ENCODE data around the gene CYP4F22. TPM values are rescaled to one million over a fixed set of nuclear protein-coding genes. Genes with fewer than 3 reads are reported as not detected.

CYP4F22 gene
- total RNA-seq, 1 experiment from 2014 or later: 4.9 TPM

DNA sequence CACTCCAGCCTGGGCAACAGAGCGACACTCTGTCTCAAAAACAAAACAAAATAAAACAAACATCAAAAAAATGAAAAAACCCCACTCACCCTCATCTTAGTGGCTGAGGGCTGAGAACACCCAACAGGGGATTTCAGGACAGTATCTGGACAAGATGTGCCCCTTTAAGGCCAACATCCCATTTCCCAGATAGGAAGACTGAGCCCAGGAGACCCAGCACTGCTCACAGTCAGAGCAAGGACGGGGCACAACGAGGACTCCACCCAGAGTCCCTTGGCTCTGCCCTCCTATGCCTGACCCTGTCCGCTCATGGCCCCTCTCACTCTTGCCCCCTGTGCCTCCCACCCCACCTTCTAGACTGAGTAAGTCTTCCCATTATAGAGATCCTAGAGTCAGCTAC, 53.8 kb downstream of the CYP4F22 start:
- BruUV-seq (replicated peaks): no TSS peak
- intact Hi-C loops (cut with micrococcal nuclease): no loop called here
- ChIA-PET RAD21 (ENCODE audit: low non-redundant PET in 1 of 2, low total read pairs in 2 of 2, uncharacterized antibody in 2 of 2, unreplicated experiment in 2 of 2) (no interaction called here), POLR2A (interaction anchor here (0.6 kb wide), 1 partner anchor 430 kb away, joined by 6 read pairs; no protein-coding TSS in a partner anchor), CTCF (no interaction called here)
- H3K4me1 ChIP-seq (ENCODE audit: control insufficient read depth in 1 of 2, insufficient read depth in 2 of 2, low read length in 2 of 2): peaks cover 22 to 25% of the 10 kb centered on the region in 2 experiments
- H3K9me3 ChIP-seq (ENCODE audit: control insufficient read depth in 1 of 2, insufficient read depth in 1 of 2, low read depth in 1 of 2, low read length in 2 of 2): no peaks in the 10 kb centered on the region
- H3K27ac ChIP-seq (ENCODE audit: low read depth, low read length): no peak overlapping the region
- no peaks in the 10 kb centered on the region for H3K79me2 ChIP-seq (ENCODE audit: insufficient read depth, low read length)
- no peaks in the 10 kb centered on the region for H4K20me1 ChIP-seq (ENCODE audit: insufficient read depth)
- no peak overlapping the region for H3K9ac ChIP-seq (ENCODE audit: low read length)
- no peak overlapping the region for H3K4me3 ChIP-seq (replicated peaks in 1 of 2; ENCODE audit: low read depth in 1 of 2, low read length in 2 of 2)
- H3K36me3 ChIP-seq (ENCODE audit: control insufficient read depth in 1 of 2, insufficient read depth in 2 of 2, low read length in 2 of 2): no peaks in the 10 kb centered on the region
- DNase-seq (ENCODE audit: low read depth, low spot score): no peak
- no peak for TF ChIP-seq SRF (IDR thresholded peaks at IDR 0.05; ENCODE audit: low read depth)
- H3K4me2 ChIP-seq (ENCODE audit: low read length): peak overlapping the region; percentile 38; the same call in 1 of the 2 replicates
- ATAC-seq: no peak
- H3K27me3 ChIP-seq (ENCODE audit: insufficient read depth, low read length): peaks cover 8% of the 10 kb centered on the region; the same call in 1 of the 2 replicates
- no peak overlapping the region for H2AFZ ChIP-seq (ENCODE audit: low read depth, low read length, poor library complexity, severe bottlenecking)
- H3K9me2 ChIP-seq (ENCODE audit: insufficient read depth): no peaks in the 10 kb centered on the region

DNA sequence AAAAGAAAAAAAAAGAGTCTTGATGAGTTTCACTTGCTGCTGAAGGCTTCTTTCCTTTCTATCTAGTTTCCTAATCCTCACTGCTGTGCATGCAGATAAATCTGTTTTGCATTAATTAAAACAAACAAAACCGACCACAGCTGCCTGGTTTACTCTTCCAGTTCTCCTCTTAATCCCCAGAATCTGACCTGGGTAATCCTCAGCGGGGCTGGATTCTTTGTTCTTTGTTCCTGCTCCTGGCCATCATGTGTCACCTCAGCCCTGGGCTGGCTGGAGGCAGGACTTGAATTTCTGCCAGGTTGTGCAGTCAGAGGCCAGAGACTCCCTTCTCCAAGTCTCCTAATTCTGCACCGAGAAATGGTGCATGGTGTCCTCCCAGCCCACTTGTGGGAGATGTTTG, 54.5 kb downstream of the CYP4F22 start:
- peak overlapping the region; percentile 38 for H3K4me2 ChIP-seq (ENCODE audit: low read length)
- ChIA-PET POLR2A (no interaction called here), CTCF (no interaction called here), RAD21 (ENCODE audit: low non-redundant PET in 1 of 2, low total read pairs in 2 of 2, uncharacterized antibody in 2 of 2, unreplicated experiment in 2 of 2) (no interaction called here)
- H3K79me2 ChIP-seq (ENCODE audit: insufficient read depth, low read length): no peaks in the 10 kb centered on the region
- DNase-seq (ENCODE audit: low read depth, low spot score): peak; percentile 28
- H3K27me3 ChIP-seq (ENCODE audit: insufficient read depth, low read length): peaks cover 8% of the 10 kb centered on the region; the same call in 1 of the 2 replicates
- no peaks in the 10 kb centered on the region for H3K9me3 ChIP-seq (ENCODE audit: control insufficient read depth in 1 of 2, insufficient read depth in 1 of 2, low read depth in 1 of 2, low read length in 2 of 2)
- no peaks in the 10 kb centered on the region for H4K20me1 ChIP-seq (ENCODE audit: insufficient read depth)
- intact Hi-C loops (cut with micrococcal nuclease): no loop called here
- TF ChIP-seq TCF7L2 (IDR thresholded peaks at IDR 0.05; ENCODE audit: borderline replicate concordance, extremely low read depth, insufficient read depth, insufficient read length): no peak
- no peak for TF ChIP-seq POLR2A (IDR thresholded peaks at IDR 0.05; ENCODE audit: borderline replicate concordance, extremely low read depth, insufficient read depth, insufficient read length)
- H3K4me3 ChIP-seq (replicated peaks in 1 of 2; ENCODE audit: low read depth in 1 of 2, low read length in 2 of 2): no peak overlapping the region
- no peaks in the 10 kb centered on the region for H3K36me3 ChIP-seq (ENCODE audit: control insufficient read depth in 1 of 2, insufficient read depth in 2 of 2, low read length in 2 of 2)
- peak; percentile 74 for ATAC-seq
- no peak overlapping the region for H2AFZ ChIP-seq (ENCODE audit: low read depth, low read length, poor library complexity, severe bottlenecking)
- H3K4me1 ChIP-seq (ENCODE audit: control insufficient read depth in 1 of 2, insufficient read depth in 2 of 2, low read length in 2 of 2): peaks cover 22 to 25% of the 10 kb centered on the region in 2 experiments
- no peak overlapping the region for H3K9ac ChIP-seq (ENCODE audit: low read length)
- no peaks in the 10 kb centered on the region for H3K9me2 ChIP-seq (ENCODE audit: insufficient read depth)
- H3K27ac ChIP-seq (ENCODE audit: low read depth, low read length): peak overlapping the region; percentile 30; the same call in 1 of the 2 replicates
- no TSS peak for BruUV-seq (replicated peaks)

Measured in HCT116 (cell line).